Activated T-helper 1 cell treated with anti-CD3 and anti-CD28 coated beads, Interleukin-12 subunit alpha, Interleukin-12 subunit beta, Interleukin-2, Interleukin-4 antibody, amounts not matched to agents 30 ng/mL and 10 ng/mL and 1 ng/mL, durations not matched to agents 14 hours and 24 hours and 36 hours (primary cell): ENCODE measurements around the gene SNX14. TPM values are rescaled to one million over a fixed set of nuclear protein-coding genes. Genes with fewer than 3 reads are reported as not detected.
"Not testable (repeated sequence)": the region's sequence is repeated elsewhere in the genome, so short reads cannot be mapped to it uniquely, and the experiment has no call there.

Experiments used
- DNase-seq: peaks from one replicate; pipeline ENCODE4 v3.0.0; 2021; ENCODE audit warnings: low spot score
- H3K27ac Mint-ChIP-seq: one replicate; pipeline ENCODE4 v1.8.0; 2021; ENCODE audit warnings: mild to moderate bottlenecking, mixed read lengths
- H3K27me3 Mint-ChIP-seq: one replicate; pipeline ENCODE4 v1.8.0; 2022; ENCODE audit warnings: mild to moderate bottlenecking, moderate library complexity, mixed read lengths; ENCODE audit not compliant: insufficient read depth
- H3K36me3 Mint-ChIP-seq: one replicate; pipeline ENCODE4 v1.8.0; 2021; ENCODE audit warnings: low read depth, mixed read lengths
- H3K4me1 Mint-ChIP-seq: one replicate; pipeline ENCODE4 v1.8.0; 2021; ENCODE audit warnings: low read depth, mixed read lengths
- H3K4me3 Mint-ChIP-seq: one replicate; pipeline ENCODE4 v1.8.0; 2021; ENCODE audit warnings: mild to moderate bottlenecking, moderate library complexity, mixed read lengths
- H3K9me3 Mint-ChIP-seq: one replicate; pipeline ENCODE4 v1.8.0; 2021; ENCODE audit warnings: mixed read lengths
- intact Hi-C: fragments of 100-400 bp; cut with micrococcal nuclease; formaldehyde crosslinking; loops from one replicate; pipeline ENCODE4 v1.15.1; 2024
- total RNA-seq: library from RNA; stranded (reverse); gene quantifications from 2 replicates; pipeline ENCODE4 v1.2.3, GENCODE V29; 2022

The SNX14 gene
- total RNA-seq, 1 donor from 2014 or later = 49.5 TPM

GRCh38 chr6:85579581-85579980 lies 14.1 kb downstream of the SNX14 start:
- Mint-ChIP-seq H3K27ac (no peak overlapping the region), H3K4me1 (peaks cover 20% of the 10 kb centered on the region), H3K4me3 (no peak overlapping the region), H3K27me3 (no peaks in the 10 kb centered on the region), H3K36me3 (peaks cover 31% of the 10 kb centered on the region), H3K9me3 (peaks cover 35% of the 10 kb centered on the region)
- DNase-seq = no peak
- intact Hi-C loops = no loop called here

- DNase-seq = no peak
- Mint-ChIP-seq H3K9me3 (peaks cover 4% of the 10 kb centered on the region), H3K4me3 (no peak overlapping the region), H3K27me3 (no peaks in the 10 kb centered on the region), H3K36me3 (peaks cover 12% of the 10 kb centered on the region), H3K4me1 (peaks cover 21% of the 10 kb centered on the region), H3K27ac (no peak overlapping the region)
- intact Hi-C loops = no loop called here
Observed at GRCh38 chr6:85576476-85576875, 17.2 kb downstream of the SNX14 start.

GRCh38 chr6:85574932-85575598 lies 18.6 kb downstream of the SNX14 start:
- Mint-ChIP-seq H3K4me1 (peaks cover 11% of the 10 kb centered on the region), H3K27ac (no peak overlapping the region), H3K27me3 (no peaks in the 10 kb centered on the region)

GRCh38 chr6:85569323-85569722 lies 24.3 kb downstream of the SNX14 start:
- Mint-ChIP-seq H3K27me3 (no peaks in the 10 kb centered on the region), H3K4me1 (peaks cover 6% of the 10 kb centered on the region), H3K4me3 (no peak overlapping the region), H3K27ac (no peak overlapping the region), H3K9me3 (peaks cover 1% of the 10 kb centered on the region), H3K36me3 (peaks cover 16% of the 10 kb centered on the region)
- intact Hi-C loops = no loop called here
- no peak for DNase-seq

More at GRCh38 chr6:85574932-85575598, 18.6 kb downstream of the SNX14 start:
- Mint-ChIP-seq H3K4me3 (no peak overlapping the region), H3K9me3 (no peaks in the 10 kb centered on the region), H3K36me3 (peaks cover 11% of the 10 kb centered on the region)
- intact Hi-C loops = no loop called here
- DNase-seq = no peak

GRCh38 chr6:85568411-85568810 lies 25.2 kb downstream of the SNX14 start:
- H3K9me3 Mint-ChIP-seq = peaks cover 3% of the 10 kb centered on the region
- intact Hi-C loops = no loop called here
- H3K4me1 Mint-ChIP-seq = peaks cover 6% of the 10 kb centered on the region

GRCh38 chr6:85565736-85566135 lies 27.9 kb downstream of the SNX14 start:
- no peaks in the 10 kb centered on the region for H3K27me3 Mint-ChIP-seq
- H3K4me3 Mint-ChIP-seq = no peak overlapping the region
- no peak for DNase-seq
- no peak overlapping the region for H3K27ac Mint-ChIP-seq
- peaks cover 21% of the 10 kb centered on the region for H3K36me3 Mint-ChIP-seq
- peaks cover 3% of the 10 kb centered on the region for H3K9me3 Mint-ChIP-seq
- H3K4me1 Mint-ChIP-seq = peaks cover 6% of the 10 kb centered on the region
- intact Hi-C loops = no loop called here

More at GRCh38 chr6:85568411-85568810, 25.2 kb downstream of the SNX14 start:
- Mint-ChIP-seq H3K36me3 (peaks cover 21% of the 10 kb centered on the region), H3K27me3 (no peaks in the 10 kb centered on the region), H3K27ac (no peak overlapping the region), H3K4me3 (no peak overlapping the region)
- DNase-seq = no peak

- H3K4me1 Mint-ChIP-seq, H3K27me3 Mint-ChIP-seq, DNase-seq, H3K9me3 Mint-ChIP-seq, intact Hi-C loops, H3K4me3 Mint-ChIP-seq, H3K27ac Mint-ChIP-seq: not testable (repeated sequence)
- peaks cover 21% of the 10 kb centered on the region for H3K36me3 Mint-ChIP-seq
Observed at GRCh38 chr6:85564223-85564622, 29.4 kb downstream of the SNX14 start.

- intact Hi-C loops = no loop called here
- no peak overlapping the region for H3K4me3 Mint-ChIP-seq
- H3K4me1 Mint-ChIP-seq = peaks cover 6% of the 10 kb centered on the region
- DNase-seq = no peak
- H3K27me3 Mint-ChIP-seq = no peaks in the 10 kb centered on the region
- no peak overlapping the region for H3K27ac Mint-ChIP-seq
- H3K36me3 Mint-ChIP-seq = peaks cover 22% of the 10 kb centered on the region
- H3K9me3 Mint-ChIP-seq = peaks cover 3% of the 10 kb centered on the region
Observed at GRCh38 chr6:85561750-85562357, 31.8 kb downstream of the SNX14 start.

GRCh38 chr6:85556992-85557668 lies 36.5 kb downstream of the SNX14 start:
- no peaks in the 10 kb centered on the region for H3K27me3 Mint-ChIP-seq
- DNase-seq = no peak
- no peak overlapping the region for H3K27ac Mint-ChIP-seq
- no peaks in the 10 kb centered on the region for H3K4me1 Mint-ChIP-seq
- intact Hi-C loops = no loop called here
- H3K36me3 Mint-ChIP-seq = peaks cover 15% of the 10 kb centered on the region
- H3K9me3 Mint-ChIP-seq = no peaks in the 10 kb centered on the region
- no peak overlapping the region for H3K4me3 Mint-ChIP-seq

- no peak overlapping the region for H3K27ac Mint-ChIP-seq
- peaks cover 21% of the 10 kb centered on the region for H3K36me3 Mint-ChIP-seq
- H3K4me3 Mint-ChIP-seq = no peak overlapping the region
- DNase-seq = no peak
- H3K4me1 Mint-ChIP-seq = peaks cover 5% of the 10 kb centered on the region
- no peaks in the 10 kb centered on the region for H3K27me3 Mint-ChIP-seq
- peaks cover 6% of the 10 kb centered on the region for H3K9me3 Mint-ChIP-seq
- intact Hi-C loops = no loop called here
Observed at GRCh38 chr6:85552652-85553051, 41.0 kb downstream of the SNX14 start.

GRCh38 chr6:85551264-85551663 lies 42.4 kb downstream of the SNX14 start:
- peaks cover 21% of the 10 kb centered on the region for H3K36me3 Mint-ChIP-seq

GRCh38 chr6:85547719-85548118 lies 45.9 kb downstream of the SNX14 start:
- H3K9me3 Mint-ChIP-seq = peaks cover 6% of the 10 kb centered on the region
- intact Hi-C loops = no loop called here
- no peak for DNase-seq
- peaks cover 5% of the 10 kb centered on the region for H3K4me1 Mint-ChIP-seq
- no peaks in the 10 kb centered on the region for H3K27me3 Mint-ChIP-seq
- H3K4me3 Mint-ChIP-seq = no peak overlapping the region
- H3K36me3 Mint-ChIP-seq = peaks cover 19% of the 10 kb centered on the region
- H3K27ac Mint-ChIP-seq = no peak overlapping the region

More at GRCh38 chr6:85551264-85551663, 42.4 kb downstream of the SNX14 start:
- Mint-ChIP-seq H3K27ac (no peak overlapping the region), H3K27me3 (no peaks in the 10 kb centered on the region), H3K4me3 (no peak overlapping the region), H3K4me1 (peaks cover 5% of the 10 kb centered on the region), H3K9me3 (peaks cover 6% of the 10 kb centered on the region)
- intact Hi-C loops = no loop called here
- DNase-seq = no peak

- intact Hi-C loops = no loop called here
- Mint-ChIP-seq H3K36me3 (peaks cover 10% of the 10 kb centered on the region), H3K27ac (no peak overlapping the region), H3K9me3 (no peaks in the 10 kb centered on the region), H3K27me3 (no peaks in the 10 kb centered on the region), H3K4me1 (no peaks in the 10 kb centered on the region), H3K4me3 (no peak overlapping the region)
- no peak for DNase-seq
Observed at GRCh38 chr6:85544776-85545175, 48.9 kb downstream of the SNX14 start.
